ENCODE data around the gene CACNA2D3.
"Not testable (repeated sequence)": the region's sequence is repeated elsewhere in the genome, so short reads cannot be mapped to it uniquely, and the experiment has no call there.

Gene CACNA2D3

DNA sequence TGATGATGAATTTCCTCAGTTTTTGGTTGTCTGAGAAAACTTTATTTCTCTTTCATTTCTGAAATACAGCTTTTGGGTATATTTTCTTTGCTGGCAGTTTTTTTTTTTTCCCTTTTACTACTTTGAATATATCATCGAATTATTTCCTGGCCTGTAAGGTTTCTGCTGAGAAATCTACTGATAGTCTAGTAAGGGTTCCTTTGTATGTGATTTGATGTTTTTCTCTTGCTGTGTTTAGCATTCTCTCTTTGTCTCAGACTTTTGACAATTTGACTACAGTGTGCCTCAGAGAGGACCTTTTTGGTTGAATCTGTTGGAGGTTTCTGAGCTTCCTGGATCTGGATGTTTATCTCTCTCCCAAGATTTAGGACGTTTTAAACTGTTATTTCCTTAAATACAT is 336.0 kb downstream of the CACNA2D3 start:
- Histone ChIP-seq H3K4me3 (ENCODE audit: extremely low read depth, insufficient read depth, low read length, poor library complexity, severe bottlenecking) (no peak overlapping the region), H3K27ac (ENCODE audit: low read depth, low read length, severe bottlenecking) (no peak overlapping the region), H3K4me1 (ENCODE audit: control insufficient read depth, insufficient read depth, low read length, poor library complexity, severe bottlenecking) (no peaks in the 10 kb centered on the region), H3K9me3 (ENCODE audit: control insufficient read depth, low read length) (peaks cover 4% of the 10 kb centered on the region), H3K36me3 (ENCODE audit: control insufficient read depth, insufficient read depth, low read length) (no peaks in the 10 kb centered on the region)
- WGBS, 2 experiments (ENCODE audit: insufficient coverage in 2 of 2): no CpG with 5 or more reads among the region's 2 CpGs

DNA sequence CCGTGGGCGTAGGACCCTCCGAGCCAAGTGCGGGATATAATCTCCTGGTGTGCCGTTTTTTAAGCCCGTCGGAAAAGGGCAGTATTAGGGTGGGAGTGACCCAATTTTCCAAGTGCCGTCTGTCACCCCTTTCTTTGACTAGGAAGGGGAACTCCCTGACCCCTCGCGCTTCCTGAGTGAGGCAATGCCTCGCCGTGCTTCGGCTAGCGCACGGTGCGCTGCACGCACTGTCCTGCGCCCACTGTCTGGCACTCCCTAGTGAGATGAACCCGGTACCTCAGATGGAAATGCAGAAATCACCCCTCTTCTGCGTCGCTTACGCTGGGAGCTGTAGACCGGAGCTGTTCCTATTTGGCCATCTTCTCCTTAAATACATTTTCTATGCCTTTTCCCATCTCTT is 342.2 kb downstream of the CACNA2D3 start:
- not testable (repeated sequence) for H3K36me3 ChIP-seq (ENCODE audit: control insufficient read depth, insufficient read depth, low read length); H3K9me3 ChIP-seq (ENCODE audit: control insufficient read depth, low read length); H3K4me3 ChIP-seq (ENCODE audit: extremely low read depth, insufficient read depth, low read length, poor library complexity, severe bottlenecking); H3K27ac ChIP-seq (ENCODE audit: low read depth, low read length, severe bottlenecking); H3K4me1 ChIP-seq (ENCODE audit: control insufficient read depth, insufficient read depth, low read length, poor library complexity, severe bottlenecking)
- 92 to 95% methylated on average over 17 to 23 of the region's 23 CpGs for WGBS, 2 experiments (ENCODE audit: insufficient coverage in 2 of 2)

DNA sequence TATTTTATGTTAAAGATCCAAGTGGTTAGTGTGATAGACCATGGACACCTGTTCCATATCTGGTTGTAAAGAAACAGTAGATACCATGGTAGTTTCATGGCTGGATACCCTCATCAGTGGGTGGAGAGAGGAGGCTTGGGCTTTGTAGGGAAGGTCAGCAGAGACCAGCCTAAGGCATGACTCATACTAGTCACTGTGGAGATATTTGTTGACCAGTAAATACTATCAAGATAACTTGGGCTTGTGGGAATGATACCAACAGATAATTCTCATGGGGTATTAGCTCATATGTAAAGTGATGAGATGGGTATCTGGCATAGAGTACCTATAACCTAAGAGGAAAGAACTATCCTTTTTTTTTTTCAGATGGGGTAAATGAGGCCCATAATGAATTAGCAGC is 354.5 kb downstream of the CACNA2D3 start:
- Histone ChIP-seq H3K36me3 (ENCODE audit: control insufficient read depth, insufficient read depth, low read length) (no peaks in the 10 kb centered on the region), H3K4me3 (ENCODE audit: extremely low read depth, insufficient read depth, low read length, poor library complexity, severe bottlenecking) (no peak overlapping the region), H3K27ac (ENCODE audit: low read depth, low read length, severe bottlenecking) (no peak overlapping the region), H3K4me1 (ENCODE audit: control insufficient read depth, insufficient read depth, low read length, poor library complexity, severe bottlenecking) (no peaks in the 10 kb centered on the region), H3K9me3 (ENCODE audit: control insufficient read depth, low read length) (peaks cover 3% of the 10 kb centered on the region)

DNA sequence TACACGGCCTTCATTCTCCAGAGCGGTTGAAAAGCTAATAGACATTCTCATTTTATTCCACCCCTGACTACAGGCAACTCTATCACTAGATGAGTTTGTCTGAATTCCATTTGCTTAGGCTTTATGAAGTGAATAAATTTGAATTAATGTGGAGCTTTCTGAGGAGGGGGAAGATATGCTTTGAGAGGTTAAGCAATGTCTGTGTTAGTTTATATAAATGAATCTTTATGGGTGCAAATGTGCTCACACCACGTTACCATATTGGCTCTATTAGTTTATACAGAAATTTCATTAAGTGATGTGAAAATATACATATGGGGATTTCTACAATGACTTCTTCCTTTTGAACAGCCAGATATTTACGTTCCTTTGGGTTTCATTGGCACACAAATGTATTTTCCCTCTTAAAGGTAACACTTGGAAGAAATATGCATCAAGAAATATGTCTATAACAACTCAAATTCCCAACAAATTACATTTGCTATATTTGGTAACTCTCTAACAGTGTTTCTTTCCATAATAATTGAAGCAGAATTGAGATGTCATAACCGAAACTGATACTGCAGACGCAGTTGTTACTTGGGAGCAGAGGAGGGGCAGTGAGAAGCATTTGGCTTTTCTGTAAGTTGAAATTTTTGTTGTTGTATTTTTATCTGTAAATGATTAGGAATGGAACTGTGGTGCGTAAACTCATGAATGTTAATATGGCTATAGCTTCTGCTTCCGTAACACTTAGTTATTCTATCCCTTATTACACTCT is 359.4 kb downstream of the CACNA2D3 start:
- no peaks in the 10 kb centered on the region for H3K4me1 ChIP-seq (ENCODE audit: control insufficient read depth, insufficient read depth, low read length, poor library complexity, severe bottlenecking)
- peaks cover 3% of the 10 kb centered on the region for H3K9me3 ChIP-seq (ENCODE audit: control insufficient read depth, low read length)
- H3K4me3 ChIP-seq (ENCODE audit: extremely low read depth, insufficient read depth, low read length, poor library complexity, severe bottlenecking): no peak overlapping the region
- no peak overlapping the region for H3K27ac ChIP-seq (ENCODE audit: low read depth, low read length, severe bottlenecking)
- 93 to 100% methylated on average over 2 to 4 of the region's 8 CpGs for WGBS, 2 experiments (ENCODE audit: insufficient coverage in 2 of 2)
- H3K36me3 ChIP-seq (ENCODE audit: control insufficient read depth, insufficient read depth, low read length): no peaks in the 10 kb centered on the region

DNA sequence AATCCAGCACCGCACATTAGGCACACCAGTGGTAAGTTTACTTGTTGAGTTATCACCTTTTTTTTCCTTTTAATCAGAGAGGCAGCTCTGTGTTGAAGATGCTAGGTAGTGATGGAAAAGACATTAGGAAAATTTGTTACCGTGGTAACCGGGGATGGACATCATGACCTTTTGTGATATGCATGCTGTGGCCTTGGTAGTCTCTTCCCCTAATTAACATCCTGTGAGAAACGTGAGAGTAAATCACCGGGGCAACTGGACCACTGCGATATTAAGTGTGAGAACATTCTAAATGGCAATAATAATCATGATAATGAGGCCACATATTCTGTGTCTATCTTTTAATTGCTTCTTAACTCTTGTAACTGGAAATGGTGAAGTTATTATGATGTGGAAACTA is 362.0 kb downstream of the CACNA2D3 start:
- no peaks in the 10 kb centered on the region for H3K9me3 ChIP-seq (ENCODE audit: control insufficient read depth, low read length)
- no peak overlapping the region for H3K4me3 ChIP-seq (ENCODE audit: extremely low read depth, insufficient read depth, low read length, poor library complexity, severe bottlenecking)
- no peaks in the 10 kb centered on the region for H3K36me3 ChIP-seq (ENCODE audit: control insufficient read depth, insufficient read depth, low read length)
- no peak overlapping the region for H3K27ac ChIP-seq (ENCODE audit: low read depth, low read length, severe bottlenecking)
- WGBS, 2 experiments (ENCODE audit: insufficient coverage in 2 of 2): 92% methylated on average over 2 of the region's 6 CpGs; no CpG with 5 or more reads in 1 of the 2 experiments
- H3K4me1 ChIP-seq (ENCODE audit: control insufficient read depth, insufficient read depth, low read length, poor library complexity, severe bottlenecking): no peaks in the 10 kb centered on the region

DNA sequence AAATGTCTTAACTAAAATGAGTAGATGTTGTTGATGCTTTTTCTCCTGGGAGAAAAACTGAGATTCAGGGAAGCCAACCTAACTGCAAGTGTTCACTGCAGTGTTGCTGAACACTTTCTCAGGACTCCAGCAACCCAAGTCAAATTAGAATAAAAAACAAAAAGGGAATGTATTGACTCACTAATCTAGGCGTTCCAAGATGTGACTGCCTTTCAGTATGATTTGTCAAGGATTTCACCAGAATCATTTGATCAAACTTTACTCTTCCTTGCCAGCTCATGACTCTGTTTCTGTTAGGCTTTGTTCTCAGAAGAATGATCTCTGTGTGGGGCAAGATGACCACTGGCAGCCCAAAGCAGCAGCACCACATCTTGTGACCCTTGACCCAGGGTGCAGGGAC is 364.0 kb downstream of the CACNA2D3 start:
- H3K27ac ChIP-seq (ENCODE audit: low read depth, low read length, severe bottlenecking): no peak overlapping the region
- no peaks in the 10 kb centered on the region for H3K4me1 ChIP-seq (ENCODE audit: control insufficient read depth, insufficient read depth, low read length, poor library complexity, severe bottlenecking)
- WGBS, 2 experiments (ENCODE audit: insufficient coverage in 2 of 2): 62 to 83% methylated on average over 1 of the region's 1 CpG
- no peaks in the 10 kb centered on the region for H3K9me3 ChIP-seq (ENCODE audit: control insufficient read depth, low read length)
- H3K4me3 ChIP-seq (ENCODE audit: extremely low read depth, insufficient read depth, low read length, poor library complexity, severe bottlenecking): no peak overlapping the region
- no peaks in the 10 kb centered on the region for H3K36me3 ChIP-seq (ENCODE audit: control insufficient read depth, insufficient read depth, low read length)

DNA sequence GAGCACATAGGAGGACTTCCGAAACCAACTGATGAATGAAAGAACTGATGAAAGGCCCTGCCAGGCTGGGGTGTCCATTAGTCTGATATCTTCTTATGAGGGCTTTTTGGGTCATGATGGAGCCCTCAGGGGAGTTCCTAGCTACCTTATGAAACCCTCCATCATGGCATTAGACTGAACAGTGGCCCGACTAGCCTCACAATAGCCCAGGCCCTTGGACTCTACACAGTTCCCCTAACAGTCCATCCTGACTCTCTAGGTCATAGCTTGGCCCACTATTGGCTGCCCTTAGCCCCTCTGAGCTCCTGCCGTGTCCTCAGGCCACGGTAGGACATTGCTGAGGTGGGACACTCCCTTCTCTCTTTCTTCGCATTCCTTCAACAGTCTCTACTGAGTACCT is 365.9 kb downstream of the CACNA2D3 start:
- H3K27ac ChIP-seq (ENCODE audit: low read depth, low read length, severe bottlenecking): no peak overlapping the region
- H3K36me3 ChIP-seq (ENCODE audit: control insufficient read depth, insufficient read depth, low read length): no peaks in the 10 kb centered on the region
- H3K4me1 ChIP-seq (ENCODE audit: control insufficient read depth, insufficient read depth, low read length, poor library complexity, severe bottlenecking): no peaks in the 10 kb centered on the region
- H3K4me3 ChIP-seq (ENCODE audit: extremely low read depth, insufficient read depth, low read length, poor library complexity, severe bottlenecking): no peak overlapping the region
- 91 to 97% methylated on average over 4 of the region's 5 CpGs for WGBS, 2 experiments (ENCODE audit: insufficient coverage in 2 of 2)
- no peaks in the 10 kb centered on the region for H3K9me3 ChIP-seq (ENCODE audit: control insufficient read depth, low read length)

DNA sequence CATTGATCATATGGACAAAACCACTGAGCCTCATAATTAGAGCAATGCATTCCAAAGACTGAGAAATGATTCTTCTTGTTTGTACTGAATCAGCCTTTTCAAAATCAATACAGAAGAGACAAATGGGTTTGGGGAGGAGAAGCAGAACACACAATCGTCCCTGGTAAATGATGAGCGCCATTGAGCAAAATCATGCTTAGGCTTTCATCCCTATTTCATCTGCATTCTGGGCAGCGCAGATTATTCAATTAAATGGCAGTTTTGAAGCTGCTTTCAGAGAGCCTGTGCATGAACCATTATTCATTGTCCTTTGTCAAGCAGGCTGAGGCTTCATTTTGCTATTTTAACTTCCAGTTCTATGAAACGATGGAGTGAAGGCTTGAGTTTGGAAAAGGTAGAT is 371.9 kb downstream of the CACNA2D3 start:
- WGBS, 2 experiments (ENCODE audit: insufficient coverage in 2 of 2): 90 to 100% methylated on average over 3 to 4 of the region's 4 CpGs

DNA sequence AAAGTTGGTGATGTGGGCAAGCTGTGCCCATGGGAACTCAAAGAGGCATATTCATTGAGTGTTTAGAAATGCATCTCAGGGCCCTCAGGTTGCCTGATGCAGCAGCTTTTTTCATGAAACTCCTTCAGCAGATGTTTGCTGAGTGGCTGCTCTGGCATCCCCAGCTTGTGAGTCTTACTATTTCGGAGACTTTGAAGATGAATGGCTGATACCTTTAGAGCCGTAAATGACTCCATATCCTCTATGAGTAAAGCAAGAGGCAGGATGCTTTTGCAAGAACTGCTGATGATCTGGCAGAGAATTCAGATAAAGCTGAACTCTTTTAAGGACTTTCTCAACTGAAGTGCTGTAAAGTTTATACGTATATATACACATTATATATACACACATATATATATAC is 384.3 kb downstream of the CACNA2D3 start:
- no peaks in the 10 kb centered on the region for H3K4me1 ChIP-seq (ENCODE audit: control insufficient read depth, insufficient read depth, low read length, poor library complexity, severe bottlenecking)
- H3K4me3 ChIP-seq (ENCODE audit: extremely low read depth, insufficient read depth, low read length, poor library complexity, severe bottlenecking): no peak overlapping the region
- H3K9me3 ChIP-seq (ENCODE audit: control insufficient read depth, low read length): no peaks in the 10 kb centered on the region
- no peaks in the 10 kb centered on the region for H3K36me3 ChIP-seq (ENCODE audit: control insufficient read depth, insufficient read depth, low read length)
- H3K27ac ChIP-seq (ENCODE audit: low read depth, low read length, severe bottlenecking): no peak overlapping the region
- 80% methylated on average over 1 of the region's 3 CpGs; no CpG with 5 or more reads in 1 of the 2 experiments for WGBS, 2 experiments (ENCODE audit: insufficient coverage in 2 of 2)

More for the DNA sequence above, 371.9 kb downstream of the CACNA2D3 start:
- H3K36me3 ChIP-seq (ENCODE audit: control insufficient read depth, insufficient read depth, low read length): no peaks in the 10 kb centered on the region
- no peak overlapping the region for H3K4me3 ChIP-seq (ENCODE audit: extremely low read depth, insufficient read depth, low read length, poor library complexity, severe bottlenecking)
- H3K4me1 ChIP-seq (ENCODE audit: control insufficient read depth, insufficient read depth, low read length, poor library complexity, severe bottlenecking): no peaks in the 10 kb centered on the region
- no peaks in the 10 kb centered on the region for H3K9me3 ChIP-seq (ENCODE audit: control insufficient read depth, low read length)
- no peak overlapping the region for H3K27ac ChIP-seq (ENCODE audit: low read depth, low read length, severe bottlenecking)

DNA sequence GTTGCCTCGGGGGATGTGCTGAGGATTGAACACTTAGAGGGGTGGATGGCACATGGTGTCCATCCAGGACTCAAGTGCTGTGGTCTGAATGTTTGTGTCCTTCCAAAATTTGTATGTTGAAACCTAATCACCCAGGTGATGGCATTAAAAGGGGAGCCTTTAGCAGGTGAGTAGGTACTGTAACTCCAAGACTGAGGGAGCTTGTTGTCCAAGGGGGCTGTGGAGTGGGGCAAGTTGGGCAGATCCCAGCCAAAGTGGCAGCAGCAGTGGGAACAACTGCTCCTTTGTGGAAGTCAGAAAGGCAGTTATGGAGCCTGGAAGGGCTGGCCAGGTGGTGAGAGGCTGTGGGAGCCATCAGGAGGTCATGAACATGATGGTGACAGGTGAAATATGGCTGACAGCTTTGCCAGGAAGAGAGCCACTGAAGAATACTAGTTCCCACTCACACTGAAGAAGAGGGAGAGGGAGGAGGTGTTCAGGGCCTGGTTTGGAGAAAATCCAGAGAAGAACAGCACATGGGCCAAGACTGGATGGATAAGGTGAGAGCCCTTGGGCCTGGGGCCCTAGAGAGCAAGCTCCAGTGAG is 385.6 kb downstream of the CACNA2D3 start:
- 80% methylated on average over 1 of the region's 1 CpG; no CpG with 5 or more reads in 1 of the 2 experiments for WGBS, 2 experiments (ENCODE audit: insufficient coverage in 2 of 2)
- H3K27ac ChIP-seq (ENCODE audit: low read depth, low read length, severe bottlenecking): no peak overlapping the region

DNA sequence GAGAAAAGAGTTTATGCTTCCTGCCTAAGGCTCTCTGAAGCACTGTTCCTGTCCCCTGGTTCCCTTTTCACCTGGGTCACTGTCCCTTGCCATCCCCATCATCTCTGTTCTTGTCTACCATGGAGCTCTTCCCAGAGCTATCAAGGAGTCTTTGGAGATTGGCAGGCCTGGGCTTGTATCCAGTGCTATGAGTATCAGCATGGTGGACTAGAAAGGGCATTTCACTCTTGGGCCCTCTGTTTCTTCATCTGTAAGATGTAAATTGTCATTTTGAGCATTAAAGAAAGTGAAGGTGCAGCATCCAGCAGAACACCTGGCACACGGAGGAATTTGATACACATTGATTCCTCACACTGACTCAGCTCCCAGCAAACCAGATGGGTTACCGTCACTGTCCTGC is 388.2 kb downstream of the CACNA2D3 start:
- Histone ChIP-seq H3K36me3 (ENCODE audit: control insufficient read depth, insufficient read depth, low read length) (no peaks in the 10 kb centered on the region), H3K4me3 (ENCODE audit: extremely low read depth, insufficient read depth, low read length, poor library complexity, severe bottlenecking) (no peak overlapping the region), H3K9me3 (ENCODE audit: control insufficient read depth, low read length) (no peaks in the 10 kb centered on the region), H3K27ac (ENCODE audit: low read depth, low read length, severe bottlenecking) (no peak overlapping the region), H3K4me1 (ENCODE audit: control insufficient read depth, insufficient read depth, low read length, poor library complexity, severe bottlenecking) (no peaks in the 10 kb centered on the region)
- 85 to 100% methylated on average over 1 to 2 of the region's 2 CpGs for WGBS, 2 experiments (ENCODE audit: insufficient coverage in 2 of 2)

More for the DNA sequence above, 385.6 kb downstream of the CACNA2D3 start:
- Histone ChIP-seq H3K36me3 (ENCODE audit: control insufficient read depth, insufficient read depth, low read length) (no peaks in the 10 kb centered on the region), H3K4me3 (ENCODE audit: extremely low read depth, insufficient read depth, low read length, poor library complexity, severe bottlenecking) (no peak overlapping the region), H3K4me1 (ENCODE audit: control insufficient read depth, insufficient read depth, low read length, poor library complexity, severe bottlenecking) (no peaks in the 10 kb centered on the region), H3K9me3 (ENCODE audit: control insufficient read depth, low read length) (no peaks in the 10 kb centered on the region)

All from mesodermal cell (in vitro differentiated cells).